SW 1271 (cell line): ENCODE measurements around the gene WDR70.
"Not testable (repeated sequence)": the region's sequence is repeated elsewhere in the genome, so short reads cannot be mapped to it uniquely, and the experiment has no call there.

Source experiments
- DNase-seq, 2 experiments: peaks; one replicate each; lab custom pipeline; 2025; lab: John Stamatoyannopoulos, UW

Gene WDR70

DNA sequence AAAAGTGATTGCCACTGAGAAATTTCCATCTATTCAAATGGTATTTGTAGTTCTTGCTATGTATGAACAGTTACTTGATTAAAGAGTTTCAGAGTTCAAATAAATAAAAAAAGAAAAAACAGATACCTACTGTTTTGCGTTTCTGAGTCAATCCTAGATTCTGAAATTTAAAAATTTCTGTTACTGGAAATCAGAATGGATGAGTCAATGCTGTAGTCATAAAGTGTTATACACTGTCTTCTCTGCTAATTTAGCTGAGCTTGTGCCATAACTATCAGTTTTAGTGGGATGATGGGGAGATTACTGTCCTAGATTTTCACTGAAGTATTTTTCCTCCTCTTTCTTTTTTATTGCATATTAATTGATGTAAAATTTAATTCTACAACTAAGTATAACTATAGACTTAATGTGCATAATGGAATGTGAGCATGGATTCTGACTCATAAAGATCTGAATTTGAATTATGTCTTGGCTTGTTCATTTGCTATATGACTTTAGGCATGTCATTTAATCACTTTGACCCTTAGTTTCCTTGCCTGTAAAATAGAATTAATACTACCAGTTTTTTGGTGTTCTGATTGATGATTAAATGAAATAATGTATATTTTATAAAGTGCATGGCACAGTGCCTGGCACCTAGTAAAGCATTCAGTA is 75.4 kb downstream of the WDR70 start:
- DNase-seq, result peak in 1 of 2 experiments; percentile 51

DNA sequence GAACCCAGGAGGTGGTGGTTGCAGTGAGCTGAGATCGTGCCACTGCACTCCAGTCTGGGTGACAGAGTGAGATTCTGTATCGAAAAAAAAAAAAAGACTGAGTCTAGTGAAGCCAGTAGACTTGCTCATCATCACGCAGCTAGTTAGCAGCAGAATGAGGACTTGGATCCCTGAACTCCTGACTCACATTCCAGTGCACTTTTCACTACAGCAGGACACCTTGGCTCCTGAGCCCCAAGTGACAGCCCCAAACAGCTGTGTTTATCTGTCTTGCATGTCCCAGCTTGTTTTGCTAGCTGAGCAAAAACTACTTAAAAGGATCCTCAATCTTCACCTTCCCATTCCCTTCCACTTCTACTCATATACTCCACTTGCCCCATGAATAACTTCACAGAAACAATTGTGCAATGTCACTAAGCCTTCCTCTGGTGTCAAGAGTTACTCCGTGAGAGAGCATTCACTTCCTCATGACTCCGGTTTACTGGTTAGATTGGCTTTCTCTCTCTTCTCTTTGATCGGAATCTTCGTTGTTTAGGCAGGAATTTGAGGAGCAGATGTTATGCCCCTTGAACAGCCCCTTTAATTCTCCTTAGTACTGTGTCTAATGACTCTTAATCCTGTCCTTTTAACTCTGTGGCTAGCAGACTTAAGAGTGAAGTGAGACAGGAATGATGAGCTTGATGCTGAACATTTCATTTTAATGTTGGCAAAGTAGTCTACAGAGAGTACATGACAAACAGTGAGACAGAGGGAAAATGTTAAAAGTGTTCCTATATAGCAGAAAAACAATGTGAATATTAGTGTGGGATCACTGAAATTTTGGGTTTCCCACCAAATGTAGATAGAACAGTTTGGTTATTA is 84.3 kb downstream of the WDR70 start:
- not testable (repeated sequence) for DNase-seq

DNA sequence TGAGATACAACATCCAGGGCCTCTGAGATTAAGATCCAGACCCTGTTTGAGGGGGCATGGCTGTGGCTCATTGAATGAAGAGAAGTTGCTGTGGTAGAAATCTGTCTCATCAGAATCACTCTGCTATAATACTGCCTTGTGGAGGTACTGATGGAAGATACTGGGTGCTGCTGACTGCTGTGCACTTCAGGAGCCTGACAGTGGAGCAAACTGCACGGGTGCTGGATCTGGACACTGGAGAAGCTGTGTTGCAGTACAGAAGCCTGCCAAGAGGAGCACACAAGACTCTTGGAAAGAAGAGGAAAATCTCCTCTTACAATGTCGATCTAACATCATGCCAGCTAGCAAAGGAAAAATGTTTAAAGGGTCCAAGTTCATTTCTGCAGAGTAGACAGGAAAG is 85.5 kb downstream of the WDR70 start:
- not testable (repeated sequence) for DNase-seq

DNA sequence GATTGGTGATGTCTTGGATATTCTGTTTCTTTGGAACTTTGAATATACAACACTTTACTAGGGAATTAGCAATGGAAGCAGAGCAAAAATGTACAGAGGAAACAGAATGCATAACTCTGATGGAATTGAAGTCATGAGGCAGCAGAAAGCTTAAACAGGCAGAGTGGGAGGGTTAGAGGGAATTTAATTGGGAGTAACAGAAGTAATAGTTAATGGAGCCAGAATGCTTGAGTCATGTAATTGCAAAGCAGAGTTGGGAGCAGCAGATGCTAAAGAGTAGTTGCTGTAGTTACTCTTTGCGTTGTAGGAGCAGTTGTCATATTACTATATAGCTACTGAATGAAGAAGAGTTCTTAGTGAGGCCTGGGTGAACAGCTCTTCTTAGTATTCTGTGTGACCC is 90.3 kb downstream of the WDR70 start:
- not testable (repeated sequence) for DNase-seq

DNA sequence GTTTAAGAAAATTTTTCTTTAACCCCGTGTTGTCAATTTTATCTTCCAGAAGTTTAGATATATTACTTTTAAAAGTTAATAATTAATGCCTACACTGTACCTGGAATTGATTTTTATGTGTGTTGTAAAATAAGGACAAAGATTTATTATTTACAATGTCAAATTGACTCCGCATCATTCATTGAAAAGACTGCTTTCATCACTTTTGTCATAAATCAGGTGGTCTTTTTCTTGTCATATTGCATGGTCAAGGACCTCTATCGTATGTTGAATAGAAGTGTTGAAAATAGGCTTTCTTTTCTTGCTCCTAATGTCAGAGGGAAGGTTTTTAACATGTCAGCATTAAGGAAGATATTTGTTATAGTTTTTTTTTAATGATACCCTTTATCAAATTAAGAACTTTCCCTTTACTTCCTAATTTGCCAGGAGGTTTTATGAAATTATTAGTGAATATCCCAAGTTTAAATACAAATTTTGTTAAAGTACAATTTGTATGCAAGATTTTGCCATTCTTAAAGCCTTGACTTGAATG is 92.6 kb downstream of the WDR70 start:
- DNase-seq, result no peak

DNA sequence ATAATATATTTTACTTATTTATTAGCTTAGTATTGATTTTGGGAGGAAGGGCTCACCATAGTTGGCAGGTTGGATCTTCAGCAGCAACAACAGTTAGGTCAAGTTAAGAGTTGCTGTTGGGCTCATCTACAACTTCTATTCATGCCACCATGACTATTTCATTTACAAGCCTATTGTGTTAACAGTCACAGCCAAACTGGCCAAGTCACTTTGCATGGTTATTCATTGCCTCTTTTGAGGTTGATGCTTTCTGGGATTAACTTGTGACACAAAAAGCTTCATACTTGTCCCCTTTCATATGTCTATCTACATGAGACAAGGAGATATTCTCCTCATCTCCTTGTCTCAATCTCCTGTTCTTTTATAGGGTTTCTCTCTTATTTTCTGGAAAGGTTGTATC is 98.3 kb downstream of the WDR70 start:
- DNase-seq, result no peak

DNA sequence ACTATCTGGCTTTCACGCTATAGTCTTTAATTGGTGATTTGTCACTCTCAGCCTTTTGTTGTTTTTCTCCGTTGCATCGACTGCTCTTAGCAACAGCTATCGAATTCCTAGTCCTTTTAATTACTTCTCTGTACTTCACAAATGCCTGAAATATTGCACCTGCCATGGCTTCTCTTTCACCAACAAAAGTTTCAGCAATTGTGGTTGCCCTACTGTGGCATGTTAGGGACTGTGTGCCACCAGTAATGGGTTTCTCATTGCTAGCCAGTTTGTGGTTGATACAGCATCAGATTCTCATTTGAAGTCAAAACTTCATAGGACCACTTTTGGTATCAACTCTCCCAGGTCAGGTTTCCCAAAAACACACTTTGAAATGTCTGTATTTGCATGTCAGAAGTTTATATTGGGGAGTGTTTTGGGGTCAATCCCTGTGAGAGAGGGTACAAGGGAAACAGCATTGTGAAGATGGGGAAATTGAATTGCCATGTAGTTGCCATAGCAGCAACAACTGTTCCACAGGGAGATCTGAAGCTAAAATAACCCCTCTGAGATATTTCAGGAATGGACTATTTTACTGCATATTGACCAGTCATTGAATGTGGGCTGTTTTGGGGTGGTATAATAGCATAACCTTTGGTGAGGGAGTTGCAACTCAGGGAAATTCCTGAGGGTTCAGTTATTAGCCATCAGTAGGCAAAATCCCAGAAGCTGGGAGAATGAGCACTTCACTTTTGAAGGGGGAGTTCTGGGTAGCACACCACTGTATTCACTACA is 99.2 kb downstream of the WDR70 start:
- DNase-seq, result no peak

DNA sequence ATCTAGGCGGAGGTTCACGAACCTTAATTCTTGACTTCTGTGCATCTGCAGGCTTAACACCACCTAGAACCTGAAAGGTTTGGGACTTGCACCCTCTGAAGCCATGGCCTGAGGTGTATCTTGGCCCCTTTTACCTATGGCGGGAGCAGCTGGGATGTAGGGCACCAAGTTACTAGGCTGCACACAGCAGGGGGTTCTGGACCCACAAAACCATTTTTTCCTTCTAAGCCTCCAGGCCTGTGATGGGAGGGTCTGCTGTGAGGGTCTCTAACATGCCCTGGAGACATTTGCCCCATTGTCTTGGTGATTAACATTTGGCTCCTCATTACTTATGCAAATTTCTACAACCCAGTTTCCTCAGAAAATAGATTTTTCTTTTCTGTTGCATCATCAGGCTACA is 102.3 kb downstream of the WDR70 start:
- not testable (repeated sequence) for DNase-seq

DNA sequence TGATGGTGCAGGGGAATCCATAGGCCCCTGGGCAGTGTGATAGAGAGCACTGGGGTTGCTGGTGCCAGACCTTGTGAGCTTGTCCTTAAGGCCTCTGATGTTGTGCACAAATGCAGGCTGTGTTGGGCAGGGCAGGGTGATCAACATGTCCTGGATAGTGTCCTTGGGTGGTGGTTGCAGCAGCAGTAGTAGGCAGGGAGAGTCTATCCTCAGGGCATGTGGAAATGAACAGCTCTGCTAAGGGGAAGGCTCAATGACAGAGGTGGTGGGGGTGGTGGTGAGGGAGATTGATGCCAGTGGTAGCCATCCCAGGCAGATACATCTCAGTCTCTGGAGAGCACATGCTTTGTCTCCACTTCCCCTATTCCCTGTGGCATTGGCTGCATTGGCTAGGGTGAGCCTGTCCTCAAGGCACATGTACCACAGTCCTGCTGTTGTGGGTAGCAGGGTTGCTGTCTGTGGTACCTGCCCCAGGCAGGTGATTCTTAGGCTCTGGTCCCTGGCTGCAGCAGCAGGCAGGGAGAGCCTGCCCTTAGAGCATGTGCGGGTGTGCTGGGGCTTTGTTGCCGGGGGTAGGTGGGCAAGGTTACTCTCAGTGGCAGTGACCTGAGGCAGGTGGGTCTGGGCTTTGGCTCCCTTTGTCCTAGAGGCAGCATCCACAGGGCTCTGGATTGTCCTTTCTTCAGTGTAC is 111.1 kb downstream of the WDR70 start:
- DNase-seq, result no peak

DNA sequence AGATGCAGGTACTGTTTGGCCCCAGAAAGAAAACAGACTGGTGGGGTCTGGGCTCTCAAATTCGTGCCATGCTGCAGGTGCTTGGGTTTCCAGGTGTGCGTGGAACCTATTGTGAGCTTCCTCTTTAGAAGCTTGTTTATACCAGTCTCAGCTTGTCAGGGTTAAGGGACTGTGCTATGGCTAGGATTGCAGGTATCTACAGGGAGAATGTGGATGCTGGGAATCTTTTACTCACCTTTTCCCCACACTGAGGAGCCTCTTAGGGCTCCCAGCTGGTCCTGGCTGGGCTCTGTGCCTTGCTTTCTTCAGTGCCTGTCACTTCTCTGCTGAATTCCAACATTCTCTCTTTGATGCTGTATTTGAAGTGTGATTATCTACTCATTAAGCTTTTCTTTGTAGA is 111.8 kb downstream of the WDR70 start:
- no peak for DNase-seq

DNA sequence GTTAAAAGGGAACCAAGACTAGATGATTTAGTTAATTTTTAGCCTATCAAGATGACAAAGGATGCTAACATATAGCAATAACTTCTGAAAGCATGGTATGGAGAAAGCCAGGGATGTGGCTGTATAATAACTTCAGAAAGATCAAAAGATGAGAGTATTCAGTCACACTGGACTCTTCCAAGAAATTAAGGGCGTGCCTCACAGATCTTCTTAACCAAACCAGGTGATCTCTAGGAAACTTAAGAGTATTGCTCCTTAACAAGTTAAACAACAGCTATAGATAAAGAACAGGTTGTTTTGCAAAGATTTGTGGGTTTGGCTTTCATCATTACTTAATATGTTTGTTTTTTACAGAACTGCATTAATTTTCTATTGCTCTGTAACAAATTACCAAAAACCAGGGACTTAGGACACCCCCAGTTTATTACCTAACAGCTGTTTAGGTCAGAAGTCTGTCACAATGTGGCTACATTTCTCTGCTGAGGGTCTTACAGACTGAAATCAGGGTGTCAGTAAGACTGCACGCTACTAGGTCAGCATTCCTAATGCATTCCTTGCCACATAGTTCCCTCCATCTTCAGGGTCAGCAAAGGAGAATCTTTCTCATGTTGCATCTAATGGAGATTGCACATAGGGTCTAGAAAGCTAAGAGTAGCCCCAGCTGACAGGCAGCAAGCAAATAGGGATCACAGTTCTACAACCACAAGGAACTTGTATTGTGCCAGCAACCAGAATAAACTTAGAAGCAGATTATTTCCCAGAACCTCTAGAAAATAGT is 113.8 kb downstream of the WDR70 start:
- DNase-seq, result no peak

DNA sequence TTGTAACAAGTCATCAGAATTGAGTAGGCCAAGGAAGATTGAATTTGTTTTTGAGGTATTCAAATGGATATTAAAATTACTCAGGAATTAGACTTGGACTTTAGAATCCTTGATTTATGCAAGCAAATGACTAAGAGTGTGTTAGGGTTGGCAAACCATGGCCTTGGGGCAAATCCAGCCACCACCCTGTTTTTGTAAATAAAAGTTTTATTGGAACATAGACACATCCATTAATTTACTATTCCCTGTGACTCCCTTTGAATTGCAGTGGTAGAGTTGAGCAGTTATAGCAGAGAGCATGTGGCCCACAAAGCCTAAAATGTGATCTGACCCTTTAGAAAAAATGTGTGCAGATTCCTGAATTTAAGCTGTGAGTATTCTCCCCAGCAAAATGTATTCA is 115.6 kb downstream of the WDR70 start:
- DNase-seq, result no peak

DNA sequence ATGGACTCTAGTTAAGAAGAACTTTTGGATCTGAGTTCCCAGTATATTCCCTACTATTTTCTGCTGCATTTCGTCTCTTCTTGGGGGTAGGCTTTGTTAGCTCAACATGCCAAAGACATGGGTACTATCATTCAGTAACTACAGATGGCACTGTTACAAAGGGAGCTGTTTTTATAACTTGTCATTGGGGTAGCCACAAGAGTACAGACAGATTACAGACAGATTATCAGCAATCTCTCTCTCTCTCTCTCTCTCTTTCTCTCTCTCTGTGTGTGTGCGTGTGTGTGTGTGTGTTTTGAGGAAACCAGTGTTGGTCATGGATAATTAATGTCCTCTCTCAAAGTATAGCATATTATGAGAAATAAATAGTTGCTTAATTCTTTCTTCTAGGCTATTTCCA is 116.1 kb downstream of the WDR70 start:
- DNase-seq, result peak in 1 of 2 experiments; percentile 44

DNA sequence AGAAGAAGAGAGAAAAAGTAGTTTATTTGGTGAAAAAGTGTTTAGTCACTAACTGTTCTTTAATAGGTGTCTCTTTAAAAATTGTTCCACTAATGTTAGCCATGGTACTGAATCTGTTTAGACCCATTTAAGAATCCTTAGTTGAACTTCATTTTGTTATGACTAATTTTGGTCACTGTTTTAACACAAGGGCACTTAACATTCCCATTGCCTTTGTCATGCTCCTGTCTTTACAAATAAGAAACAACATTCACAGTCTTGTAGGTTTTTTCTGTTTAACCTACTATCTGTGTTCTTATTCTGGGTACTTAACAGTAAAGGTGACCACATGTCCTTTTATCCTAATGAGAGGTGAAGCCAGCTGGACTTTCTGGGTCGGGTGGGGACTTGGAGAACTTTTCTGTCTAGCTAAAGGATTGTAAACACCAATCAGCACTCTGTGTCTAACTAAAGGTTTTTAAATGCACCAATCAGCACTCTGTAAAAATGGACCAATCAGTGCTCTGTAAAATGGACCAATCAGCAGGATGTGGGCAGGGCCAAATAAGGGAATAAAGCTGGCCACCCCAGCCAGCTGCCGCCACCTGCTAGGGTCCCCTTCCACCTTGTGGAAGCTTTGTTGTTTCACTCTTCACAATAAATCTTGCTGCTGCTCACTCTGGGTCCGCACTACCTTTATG is 116.7 kb downstream of the WDR70 start:
- DNase-seq, result peak; percentile 13 to 33

DNA sequence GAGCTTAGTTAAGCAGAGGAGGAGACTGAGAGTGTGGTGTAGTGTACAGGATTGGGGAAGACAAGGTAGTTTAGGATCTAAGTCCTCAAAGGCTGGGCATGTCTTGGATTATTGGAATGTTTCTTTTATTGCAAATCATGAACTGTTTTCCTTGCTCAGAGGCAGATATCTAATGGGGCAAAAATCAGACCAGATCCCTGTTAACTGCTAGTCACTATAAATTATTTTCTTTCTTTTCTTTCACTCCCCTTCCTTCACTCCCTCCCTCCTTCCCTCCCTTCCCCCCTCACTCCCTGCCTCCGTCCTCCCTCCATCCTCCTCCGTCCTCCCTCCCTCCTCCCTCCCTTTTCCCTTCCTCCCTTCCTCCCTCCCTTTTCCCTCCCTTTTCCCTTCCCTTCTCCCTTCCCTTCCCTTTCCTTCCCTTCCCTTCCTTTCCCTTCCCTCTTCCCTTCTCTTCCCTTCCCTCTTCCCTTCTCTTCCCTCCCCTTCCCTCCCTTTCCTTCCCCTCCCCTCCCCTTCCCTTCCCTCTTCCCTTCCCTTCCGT is 117.9 kb downstream of the WDR70 start:
- DNase-seq, result no peak

DNA sequence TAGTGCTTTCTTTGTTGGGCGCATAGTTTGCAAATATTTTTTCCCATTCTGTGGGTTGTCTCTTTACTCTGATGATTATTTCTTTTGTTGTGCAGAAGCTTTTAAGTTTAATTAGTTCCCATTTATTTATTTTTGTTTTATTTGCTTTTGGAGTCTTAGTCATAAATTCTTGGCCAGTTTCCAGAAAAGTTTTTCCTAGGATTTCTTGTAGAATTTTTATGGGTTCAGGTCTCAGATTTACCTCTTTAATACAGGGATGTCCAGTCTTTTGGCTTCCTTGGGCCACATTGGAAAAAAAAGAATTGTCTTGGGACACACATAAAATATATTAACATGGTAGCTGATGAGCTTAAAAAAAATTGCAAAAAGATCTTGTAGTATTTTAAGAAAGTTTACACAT is 122.0 kb downstream of the WDR70 start:
- no peak for DNase-seq

DNA sequence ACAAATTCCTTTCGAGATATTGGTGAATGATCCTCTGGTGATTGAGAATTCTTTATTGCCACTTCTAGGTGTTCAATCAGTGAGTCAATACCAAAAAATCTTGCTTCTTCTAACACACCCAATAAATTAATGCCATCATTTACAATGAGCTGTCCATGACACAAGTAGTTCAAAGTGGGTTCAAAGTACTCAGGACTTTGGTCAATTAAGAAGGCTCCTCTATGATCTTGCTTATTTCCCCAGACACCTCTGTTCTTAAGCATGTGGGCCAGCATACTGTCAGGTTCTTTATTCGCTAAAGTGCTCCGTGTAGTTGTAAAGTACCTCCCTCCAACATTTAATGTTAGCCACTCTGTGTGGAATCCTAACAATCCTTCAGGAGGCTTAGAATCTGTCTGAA is 127.1 kb downstream of the WDR70 start:
- DNase-seq, result no peak

DNA sequence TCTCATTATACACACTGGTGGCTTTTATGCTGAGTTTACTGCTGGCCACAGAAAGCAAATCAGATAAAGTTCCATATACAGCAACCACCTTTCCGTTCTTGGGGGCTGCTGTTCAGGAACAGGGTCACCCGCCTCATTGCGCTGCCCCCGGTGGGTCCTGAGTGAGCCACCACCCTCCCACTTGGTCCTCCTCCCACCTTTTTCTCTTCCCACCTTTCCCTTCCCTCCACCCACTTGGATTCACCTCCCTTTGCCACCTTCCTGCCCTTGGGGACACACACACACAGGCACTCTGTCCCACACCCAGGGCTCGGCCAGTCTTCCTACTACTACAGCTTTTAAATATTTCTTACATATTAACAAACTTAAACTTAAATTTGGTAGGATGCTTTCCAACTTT is 127.6 kb downstream of the WDR70 start:
- no peak for DNase-seq

DNA sequence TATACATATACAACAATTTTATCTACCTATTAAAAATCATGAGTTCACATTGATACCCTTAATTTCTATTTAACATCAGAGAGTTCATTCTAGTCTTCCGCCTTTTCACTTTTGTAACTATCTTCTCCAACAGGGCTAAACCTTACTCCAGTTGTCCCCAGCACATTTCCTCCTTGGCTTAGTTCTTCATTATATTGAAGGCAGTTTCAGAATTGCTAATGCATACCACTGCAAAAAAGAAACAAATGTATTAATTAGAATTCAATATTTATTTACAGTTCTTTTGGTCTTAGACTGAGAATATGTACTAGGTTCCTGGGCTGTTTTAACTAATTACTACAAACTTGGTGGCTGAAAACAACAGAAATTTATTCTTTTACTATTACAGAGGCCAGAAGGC is 132.5 kb downstream of the WDR70 start:
- no peak for DNase-seq

DNA sequence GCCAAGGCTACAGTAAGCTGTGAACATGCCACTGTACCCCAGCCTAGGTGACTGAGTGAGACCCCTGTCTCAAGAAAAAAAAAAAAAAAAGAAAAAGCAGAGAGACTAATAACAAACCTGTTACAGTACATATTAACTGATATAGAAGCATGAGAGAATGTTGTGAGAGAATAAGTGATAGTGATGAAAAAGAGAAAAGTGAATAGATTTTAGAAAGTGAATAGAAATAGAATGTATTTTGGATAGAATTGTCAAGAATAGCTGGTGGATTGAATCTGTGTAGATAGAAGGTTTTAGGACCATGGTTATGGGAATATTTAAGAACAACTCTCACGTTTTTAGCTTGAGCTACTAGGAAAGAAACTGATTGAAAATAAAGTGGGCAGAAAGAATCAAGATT is 135.8 kb downstream of the WDR70 start:
- no peak for DNase-seq
